ENCODE data around the gene STEAP1B. TPM values are rescaled to one million over a fixed set of nuclear protein-coding genes. Genes with fewer than 3 reads are reported as not detected.

Gene STEAP1B
- total RNA-seq, 1 experiment from 2014 or later, result 3.2 TPM

GRCh38 chr7:22445853-22446252, 54.1 kb downstream of the STEAP1B start:
- Mint-ChIP-seq H3K9me3 (no peaks in the 10 kb centered on the region; a peak in 1 of 5 replicates), H3K27me3 (ENCODE audit: low read depth) (no peaks in the 10 kb centered on the region; the same call in 1 of the 2 replicates), H3K4me3 (no peak overlapping the region; a peak in 1 of 5 replicates), H3K36me3 (ENCODE audit: insufficient read depth in 1 of 3, low read depth in 3 of 3) (no peaks in the 10 kb centered on the region), H3K4me1 (peaks cover 34 to 38% of the 10 kb centered on the region in 2 experiments), H3K27ac (peak overlapping the region in 2 of 3 experiments; percentile 77 to 90; a peak in 4 of 7 replicates)
- Histone ChIP-seq H3K14ac (ENCODE audit: insufficient read depth, low read length) (no peak overlapping the region), H3K23ac (ENCODE audit: insufficient read length, low read depth, low read length) (no peak overlapping the region), H2BK20ac (ENCODE audit: low read depth, low read length, poor library complexity, severe bottlenecking) (no peak overlapping the region), H2BK5ac (ENCODE audit: insufficient read length, low read length) (no peak overlapping the region), H2BK12ac (ENCODE audit: insufficient read length, low read depth, low read length) (no peak overlapping the region), H3K4ac (ENCODE audit: low read depth, low read length) (no peak overlapping the region), H2BK15ac (ENCODE audit: low read depth, low read length) (no peak overlapping the region), H3K9ac (ENCODE audit: extremely low read depth, insufficient read length, low read length) (no peak overlapping the region), H3K56ac (ENCODE audit: insufficient read length, low read depth, low read length) (no peak overlapping the region), H3T11ph (ENCODE audit: low read length) (no peak overlapping the region), H2AK5ac (ENCODE audit: insufficient read length, low read length) (no peak overlapping the region), H3K18ac (ENCODE audit: insufficient read length, low read depth, low read length) (no peak overlapping the region), H3K4me2 (ENCODE audit: insufficient read depth, insufficient read length, low read length) (no peak overlapping the region), H3K79me1 (ENCODE audit: insufficient read depth, low read depth, low read length, poor library complexity, severe bottlenecking) (no peaks in the 10 kb centered on the region), H3K4me1 (ENCODE audit: insufficient read depth, low read length) (peaks cover 3% of the 10 kb centered on the region; the same call in 1 of the 2 replicates), H4K8ac (replicated peaks; ENCODE audit: insufficient read length, low read depth, low read length) (no peak overlapping the region), H3K79me2 (ENCODE audit: insufficient read depth, low read length) (no peaks in the 10 kb centered on the region), H3K27me3 (ENCODE audit: insufficient read depth, low read length) (no peaks in the 10 kb centered on the region), H3K9me3 (ENCODE audit: control insufficient read depth, low read depth, low read length) (no peaks in the 10 kb centered on the region), H4K91ac (ENCODE audit: insufficient read length, low read depth, low read length) (no peak overlapping the region), H4K5ac (ENCODE audit: insufficient read length, low read depth, low read length) (no peak overlapping the region), H4K20me1 (ENCODE audit: control insufficient read depth, insufficient read depth, insufficient read length) (no peaks in the 10 kb centered on the region), H2BK120ac (ENCODE audit: low read depth, low read length, poor library complexity, severe bottlenecking) (no peak overlapping the region), H3K23me2 (ENCODE audit: insufficient read length, low read depth, low read length, poor library complexity, severe bottlenecking) (no peaks in the 10 kb centered on the region), H2AFZ (ENCODE audit: low read length) (no peak overlapping the region), H3K27ac (ENCODE audit: insufficient read length, low read depth, low read length) (no peak overlapping the region)
- DNase-seq, result no peak
- TF ChIP-seq CTCF (conservative IDR thresholded peaks at IDR 0.05), result no peak
- no CpG with 5 or more reads among the region's 3 CpGs for WGBS (ENCODE audit: extremely low coverage, insufficient read length, low lambda C conversion rate)
